Effector CD4-positive, alpha-beta T cell (primary cell): Measurements from ENCODE around the gene KLF15.
"Not testable (repeated sequence)": the region's sequence is repeated elsewhere in the genome, so short reads cannot be mapped to it uniquely, and the experiment has no call there.

ENCODE experiments used
- DNase-seq: peaks from one replicate; pipeline ENCODE4 v3.0.0-alpha.2; 2020

Gene KLF15

DNA sequence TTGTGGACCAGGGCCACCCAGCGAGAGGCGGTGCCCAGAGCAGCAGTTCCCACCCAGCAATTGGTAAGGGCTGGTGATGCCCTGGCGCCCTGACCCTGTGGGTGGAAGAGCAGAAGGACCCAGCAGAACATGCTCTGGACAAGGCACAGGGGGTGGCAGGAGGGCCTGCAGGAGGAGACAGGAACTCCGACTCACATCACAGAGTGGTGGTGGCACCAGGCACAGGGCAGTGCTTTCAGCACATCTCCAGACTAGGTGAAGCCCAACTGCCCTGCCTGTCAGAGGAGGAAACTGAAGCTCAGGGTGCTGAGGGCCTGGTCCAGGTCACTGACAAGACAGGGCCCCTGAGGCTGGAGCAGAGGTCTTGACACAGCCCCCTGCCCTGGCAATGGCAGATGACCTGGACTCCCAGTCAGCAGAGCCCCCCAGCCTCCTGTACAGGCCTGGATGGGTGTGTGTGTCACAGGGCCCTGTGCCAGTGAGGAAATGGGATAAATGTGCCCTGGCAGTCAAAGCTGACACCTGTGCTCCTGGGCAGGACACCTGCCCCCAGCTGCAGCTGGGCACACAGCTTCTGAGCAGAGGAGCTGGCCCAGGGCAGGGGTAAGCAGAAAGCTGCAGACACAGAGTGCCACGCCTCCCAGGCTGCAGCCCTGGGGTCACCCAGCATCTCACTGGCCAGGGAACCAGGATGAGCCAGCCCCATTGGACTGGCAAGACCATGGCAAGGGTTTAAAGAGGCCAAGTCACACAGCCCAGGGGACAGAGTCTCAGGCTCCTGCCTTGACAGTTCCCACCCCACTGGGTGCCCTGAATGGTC, 11.4 kb downstream of the KLF15 start:
- DNase-seq: no peak

GRCh38 chr3:126345231-126345630, 12.0 kb downstream of the KLF15 start:
- no peak for DNase-seq

- no peak for DNase-seq
Measured at GRCh38 chr3:126344380-126345041, 12.7 kb downstream of the KLF15 start.

GRCh38 chr3:126343649-126344035, 13.6 kb downstream of the KLF15 start:
- DNase-seq: no peak

DNA sequence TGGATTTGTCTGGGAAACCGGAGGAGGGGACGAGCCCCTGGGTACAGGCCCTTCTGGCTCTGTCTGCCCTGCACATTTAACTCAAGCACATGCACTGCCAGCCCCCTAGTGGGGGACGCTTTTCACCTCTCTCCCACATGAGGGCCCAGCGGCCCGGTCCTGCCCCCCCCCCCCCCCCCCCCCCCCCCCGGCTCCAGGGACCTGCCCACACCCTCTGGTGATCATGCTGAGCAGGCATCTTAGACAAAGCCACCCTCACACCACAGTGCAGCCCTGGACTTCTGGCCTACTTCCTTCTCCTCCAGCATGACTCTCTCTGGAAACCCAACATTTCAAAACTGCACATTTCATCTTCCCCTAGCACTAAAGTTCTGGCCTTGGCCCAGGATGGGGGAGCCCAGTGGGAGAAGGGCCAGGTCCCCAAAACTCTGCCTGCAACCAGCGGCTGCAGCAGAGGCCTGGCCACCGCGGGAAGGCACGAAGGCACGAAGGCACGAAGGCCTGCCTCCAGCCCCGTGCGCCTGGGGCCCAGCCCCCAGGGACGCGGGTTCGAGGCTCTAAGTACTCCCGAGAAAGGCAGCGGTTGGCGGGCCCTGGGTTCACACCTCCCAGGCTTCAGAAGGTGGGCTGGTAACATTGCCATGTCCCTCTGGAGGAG, 14.1 kb downstream of the KLF15 start:
- no peak for DNase-seq

- no peak for DNase-seq
Measured at GRCh38 chr3:126342211-126342610, 15.0 kb downstream of the KLF15 start.

DNA sequence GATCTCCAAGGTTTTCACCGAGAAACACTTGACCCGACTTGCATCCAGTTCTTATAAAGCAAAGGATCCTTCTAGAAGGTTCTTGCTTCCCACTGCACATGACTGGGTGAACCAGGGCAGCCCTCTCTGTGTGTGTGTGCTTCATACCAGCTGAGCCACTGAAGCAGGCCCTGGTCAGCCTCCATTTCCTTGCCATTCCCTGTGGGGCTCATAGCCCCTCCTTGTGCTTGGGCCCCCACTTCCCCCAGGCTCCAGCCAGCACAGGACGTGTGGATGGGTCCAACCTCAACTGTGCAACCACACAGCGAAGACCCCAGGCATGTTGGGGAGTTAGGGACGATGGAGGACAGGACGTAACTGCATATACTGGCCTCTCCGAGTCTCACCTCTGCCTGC, 15.5 kb downstream of the KLF15 start:
- DNase-seq: no peak

GRCh38 chr3:126340943-126341754, 16.1 kb downstream of the KLF15 start:
- no peak for DNase-seq

DNA sequence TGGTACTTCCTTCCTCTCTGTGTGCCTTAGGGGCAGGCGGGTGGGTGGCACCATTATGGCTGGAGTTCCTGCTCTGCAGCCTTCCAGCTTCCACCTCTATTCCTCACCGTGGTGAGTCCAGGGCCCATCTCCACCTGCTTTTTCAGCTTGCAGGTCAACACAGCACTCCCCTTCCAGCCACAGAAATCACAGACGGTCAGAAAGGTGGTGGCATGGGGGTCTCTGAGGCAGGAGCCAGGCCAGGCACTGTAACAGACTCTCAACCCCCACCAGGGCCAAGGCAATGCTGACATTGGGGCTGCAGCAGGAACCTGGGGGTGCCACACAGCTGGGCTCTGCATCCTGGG, 16.6 kb downstream of the KLF15 start:
- no peak for DNase-seq

DNA sequence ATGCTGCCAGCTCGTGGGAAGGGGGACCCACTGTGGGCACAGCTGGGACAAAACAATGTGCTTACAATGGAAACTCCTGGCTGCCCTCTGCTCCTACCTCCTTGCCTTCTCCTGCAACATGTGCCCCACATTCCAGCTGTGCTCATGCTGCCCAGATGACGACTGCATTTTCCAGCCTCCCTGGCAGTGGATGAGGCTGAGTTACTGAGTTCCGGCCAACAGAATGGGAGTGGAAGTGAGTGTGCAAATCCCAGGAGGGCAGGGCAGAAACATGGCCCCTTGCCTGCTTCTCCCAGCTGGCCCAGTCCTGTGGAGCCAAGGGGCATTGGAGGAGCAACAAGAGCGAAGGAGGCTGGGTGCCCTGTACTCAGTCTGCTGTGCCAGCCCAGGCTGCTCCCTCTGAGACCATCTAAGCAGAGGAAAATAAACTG, 17.1 kb downstream of the KLF15 start:
- no peak for DNase-seq

DNA sequence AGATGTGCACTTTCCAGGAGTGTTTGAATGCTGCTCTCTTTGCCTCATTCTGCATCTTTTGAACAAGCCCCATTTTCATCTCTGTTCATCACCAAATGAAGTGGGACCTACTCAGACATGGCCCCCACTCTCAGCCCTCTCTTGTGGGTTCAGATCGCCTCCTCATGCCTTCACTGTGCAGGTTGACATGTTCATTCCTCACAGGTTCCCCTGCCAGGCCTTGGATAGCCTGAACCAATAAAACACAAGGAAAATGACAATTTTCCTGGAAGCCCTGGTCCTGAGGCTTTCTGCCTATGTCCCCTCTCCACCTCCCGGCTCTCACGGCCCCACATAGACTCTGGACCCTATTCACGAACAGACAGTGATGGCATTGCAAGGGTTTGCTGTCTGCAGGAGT, 17.7 kb downstream of the KLF15 start:
- no peak for DNase-seq

DNA sequence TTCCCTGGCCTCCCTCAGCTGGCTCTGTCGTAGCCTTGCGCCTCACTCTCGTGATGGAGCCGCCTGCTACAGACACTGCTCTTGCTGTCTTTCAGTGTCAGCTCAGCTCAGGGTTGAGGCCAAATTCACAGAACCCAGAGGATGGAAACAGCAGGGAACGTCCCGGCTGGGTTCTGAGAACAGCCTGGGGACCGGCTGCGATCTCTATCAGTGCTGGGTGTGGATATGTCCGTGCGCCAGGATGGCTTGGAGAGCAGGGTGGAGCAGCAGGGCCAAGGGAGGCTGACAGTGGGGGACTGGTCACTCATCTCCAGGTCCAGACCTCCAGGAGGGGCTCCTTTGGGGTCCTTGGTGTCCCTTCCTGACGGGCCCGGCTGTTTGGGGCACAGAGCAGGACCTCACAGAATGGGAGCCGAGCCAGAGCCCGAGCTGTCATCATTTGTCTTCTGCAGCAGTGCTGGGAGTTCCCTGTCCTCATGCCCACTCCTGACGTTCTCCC, 18.4 kb downstream of the KLF15 start:
- DNase-seq: no peak

DNA sequence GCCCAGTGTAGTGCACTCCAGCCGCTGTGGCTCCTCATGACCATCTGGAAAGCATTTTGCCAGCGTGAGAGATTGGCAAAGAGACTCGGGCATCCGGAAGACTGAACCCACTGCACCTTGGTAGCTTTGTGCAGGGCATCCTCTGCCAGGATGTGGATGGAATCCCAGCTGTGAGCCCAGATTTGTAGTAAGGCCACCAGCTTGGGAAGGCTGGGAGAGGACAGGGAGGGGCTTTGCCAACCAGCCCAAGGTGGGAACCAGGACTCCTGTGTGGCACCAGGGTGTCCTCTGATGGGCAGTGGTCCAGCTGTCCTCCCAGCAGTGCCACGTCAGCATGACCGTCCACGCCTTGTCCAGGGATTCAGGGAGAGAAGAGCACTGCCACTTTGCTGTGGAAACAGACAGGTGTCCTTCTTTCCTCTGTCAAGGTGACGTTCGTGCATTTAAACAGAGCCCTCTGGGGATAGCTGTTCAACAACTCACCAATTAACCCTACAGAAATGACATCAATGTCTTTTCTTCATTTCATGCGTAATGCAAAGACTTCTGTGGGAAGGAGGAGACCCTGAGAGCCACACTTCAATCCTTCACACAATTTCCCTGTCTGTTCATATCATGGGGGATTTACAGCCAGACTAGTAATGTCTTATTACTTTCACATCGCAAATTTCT, 19.1 kb downstream of the KLF15 start:
- no peak for DNase-seq

DNA sequence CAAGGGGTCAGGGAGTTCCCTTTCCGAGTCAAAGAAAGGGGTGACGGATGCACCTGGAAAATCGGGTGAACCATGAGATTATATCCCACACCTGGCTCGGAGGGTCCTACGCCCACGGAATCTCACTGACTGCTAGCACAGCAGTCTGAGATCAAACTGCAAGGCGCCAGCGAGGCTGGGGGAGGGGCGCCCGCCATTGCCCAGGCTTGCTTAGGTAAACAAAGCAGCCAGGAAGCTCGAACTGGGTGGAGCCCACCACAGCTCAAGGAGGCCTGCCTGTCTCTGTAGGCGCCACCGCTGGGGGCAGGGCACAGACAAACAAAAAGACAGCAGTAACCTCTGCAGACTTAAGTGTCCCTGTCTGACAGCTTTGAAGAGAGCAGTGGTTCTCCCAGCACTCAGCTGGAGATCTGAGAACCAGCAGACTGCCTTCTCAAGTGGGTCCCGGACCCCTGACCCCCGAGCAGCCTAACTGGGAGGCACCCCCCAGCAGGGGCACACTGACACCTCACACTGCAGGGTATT, 25.3 kb downstream of the KLF15 start:
- not testable (repeated sequence) for DNase-seq

- no peak for DNase-seq
Measured at GRCh38 chr3:126329927-126330725, 27.1 kb downstream of the KLF15 start.

DNA sequence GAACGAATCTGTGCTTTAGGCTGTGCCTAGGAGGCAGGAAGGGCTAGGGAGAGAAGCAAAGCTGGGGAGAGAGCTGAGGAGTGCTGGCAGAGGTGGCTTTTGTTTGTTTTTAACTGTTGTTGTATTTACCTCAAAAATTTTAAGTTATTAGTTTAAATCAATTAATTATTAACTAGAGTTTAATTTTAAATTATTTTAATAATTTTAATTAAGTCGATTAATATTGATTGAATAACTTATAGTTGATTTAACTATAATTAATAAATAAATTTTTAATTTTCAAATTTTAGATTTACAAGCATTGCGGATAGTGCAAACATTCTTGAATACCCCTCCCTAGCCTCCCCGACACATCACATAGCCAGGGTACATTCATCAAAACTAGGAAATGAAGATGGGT, 30.6 kb downstream of the KLF15 start:
- DNase-seq: no peak

GRCh38 chr3:126322181-126322967, 34.8 kb downstream of the KLF15 start:
- DNase-seq: no peak

- no peak for DNase-seq
Measured at GRCh38 chr3:126321490-126321889, 35.7 kb downstream of the KLF15 start.

DNA sequence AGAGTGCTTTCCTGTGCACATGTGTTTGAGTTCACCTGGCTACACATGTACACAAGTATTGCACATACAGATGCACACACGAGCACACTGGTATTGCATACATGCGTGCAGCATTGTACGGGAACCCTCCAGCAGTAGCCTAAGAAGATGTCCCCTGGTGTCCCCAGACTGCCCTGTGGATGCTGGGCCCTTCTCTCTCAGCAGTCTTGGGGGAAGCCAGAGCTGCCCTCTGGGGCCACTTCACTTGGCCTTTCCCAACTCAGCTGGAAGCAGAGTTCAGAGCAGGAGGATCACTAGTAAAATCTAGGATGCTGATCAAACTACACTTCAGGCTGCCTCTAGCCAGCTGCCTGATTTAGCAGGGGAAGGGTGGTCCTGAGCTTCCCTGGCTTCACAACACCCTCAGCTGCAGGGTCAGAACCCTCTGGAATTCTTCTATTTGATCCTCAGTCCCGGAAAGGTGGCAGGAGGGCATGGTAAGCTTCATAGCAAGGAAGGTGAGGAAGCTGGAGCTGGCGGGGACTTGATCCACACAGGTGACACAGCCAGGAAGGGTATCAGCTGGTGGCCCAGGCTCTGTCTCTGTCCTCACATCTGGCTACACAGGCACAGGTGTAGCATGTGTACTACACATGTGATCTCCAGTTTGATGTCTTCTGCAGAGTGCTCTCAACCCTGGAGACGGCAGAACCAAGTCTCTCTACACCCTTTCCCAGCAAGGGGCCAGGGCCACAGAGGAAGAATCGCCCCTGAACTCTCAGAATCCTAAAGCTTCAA, 36.5 kb downstream of the KLF15 start:
- DNase-seq: no peak
